Caki2 (cell line): Measurements from ENCODE around the gene ZDHHC14. TPM values are rescaled to one million over a fixed set of nuclear protein-coding genes. Genes with fewer than 3 reads are reported as not detected.
"Not testable (repeated sequence)": the region's sequence is repeated elsewhere in the genome, so short reads cannot be mapped to it uniquely, and the experiment has no call there.

Experiments used
- DNase-seq: peaks from one replicate; pipeline ENCODE4 v3.0.0-alpha.2; 2015; ENCODE audit warnings: low read depth
- in situ Hi-C: cut with HindIII; loops from 2 replicates; pipeline ENCODE4 v1.10.0; 2016; ENCODE audit warnings: low sequenced_read_pairs, low pct_unique_long_range_greater_than_20kb, mixed read lengths
- total RNA-seq: library from RNA; depleted of rRNA; stranded (reverse); fragments of >200 nt; shearing (Covaris generic); gene quantifications from 2 replicates; pipeline ENCODE4 v1.2.3, GENCODE V29; 2014; ENCODE audit warnings: low replicate concordance

The ZDHHC14 gene
- total RNA-seq, 1 experiment from 2014 or later = 9.8 TPM

GRCh38 chr6:157684620-157685299 is 303.8 kb downstream of the ZDHHC14 start:
- no peak for DNase-seq
- in situ Hi-C loops = no loop called here

- DNase-seq = no peak
Measured at GRCh38 chr6:157685596-157686280, 304.7 kb downstream of the ZDHHC14 start.

GRCh38 chr6:157688275-157688959 is 307.4 kb downstream of the ZDHHC14 start:
- in situ Hi-C loops = no loop called here
- DNase-seq = no peak

More at GRCh38 chr6:157685596-157686280, 304.7 kb downstream of the ZDHHC14 start:
- in situ Hi-C loops = no loop called here

- in situ Hi-C loops = no loop called here
- DNase-seq = no peak
Measured at GRCh38 chr6:157688960-157689599, 308.1 kb downstream of the ZDHHC14 start.

GRCh38 chr6:157689875-157690274 is 308.9 kb downstream of the ZDHHC14 start:
- in situ Hi-C loops = no loop called here
- no peak for DNase-seq

- DNase-seq = no peak
- in situ Hi-C loops = no loop called here
Measured at GRCh38 chr6:157690441-157691210, 309.6 kb downstream of the ZDHHC14 start.

- in situ Hi-C loops, DNase-seq: not testable (repeated sequence)
Measured at GRCh38 chr6:157691621-157692020, 310.6 kb downstream of the ZDHHC14 start.

GRCh38 chr6:157693867-157694266 is 312.9 kb downstream of the ZDHHC14 start:
- DNase-seq = no peak
- in situ Hi-C loops = no loop called here

GRCh38 chr6:157695301-157696040 is 314.5 kb downstream of the ZDHHC14 start:
- DNase-seq = no peak
- in situ Hi-C loops = no loop called here

GRCh38 chr6:157699777-157700636 is 319.0 kb downstream of the ZDHHC14 start:
- in situ Hi-C loops = no loop called here
- no peak for DNase-seq

- DNase-seq, in situ Hi-C loops: not testable (repeated sequence)
Measured at GRCh38 chr6:157706351-157706750, 325.4 kb downstream of the ZDHHC14 start.

- no peak for DNase-seq
Measured at GRCh38 chr6:157706883-157707282, 325.9 kb downstream of the ZDHHC14 start.

GRCh38 chr6:157707576-157707975 is 326.6 kb downstream of the ZDHHC14 start:
- DNase-seq = no peak
- in situ Hi-C loops = no loop called here

More at GRCh38 chr6:157706883-157707282, 325.9 kb downstream of the ZDHHC14 start:
- in situ Hi-C loops = no loop called here

- DNase-seq = no peak
- in situ Hi-C loops = no loop called here
Measured at GRCh38 chr6:157708239-157708638, 327.2 kb downstream of the ZDHHC14 start.

- no peak for DNase-seq
- in situ Hi-C loops = no loop called here
Measured at GRCh38 chr6:157708933-157709332, 327.9 kb downstream of the ZDHHC14 start.

GRCh38 chr6:157709555-157709954 is 328.6 kb downstream of the ZDHHC14 start:
- no peak for DNase-seq
- in situ Hi-C loops = no loop called here

- in situ Hi-C loops = no loop called here
- DNase-seq = no peak
Measured at GRCh38 chr6:157710604-157711003, 329.6 kb downstream of the ZDHHC14 start.
